Endometrial microvascular endothelial cells (primary cell): ENCODE results near the gene KLHL29. TPM values are rescaled to one million over a fixed set of nuclear protein-coding genes. Genes with fewer than 3 reads are reported as not detected.

Source experiments
- in situ Hi-C: cut with HindIII; loops from 2 replicates; pipeline ENCODE4 v1.10.0; 2017; ENCODE audit warnings: low sequenced_read_pairs, low pct_unique_long_range_greater_than_20kb; ENCODE audit errors: inconsistent ontology term
- total RNA-seq: library from RNA; depleted of rRNA; stranded (reverse); fragments of >200 nt; gene quantifications from one replicate; pipeline ENCODE4 v1.2.3, GENCODE V29; 2015; ENCODE audit errors: inconsistent ontology term

KLHL29 gene
- total RNA-seq, 1 donor from 2014 or later = 4.0 TPM

DNA sequence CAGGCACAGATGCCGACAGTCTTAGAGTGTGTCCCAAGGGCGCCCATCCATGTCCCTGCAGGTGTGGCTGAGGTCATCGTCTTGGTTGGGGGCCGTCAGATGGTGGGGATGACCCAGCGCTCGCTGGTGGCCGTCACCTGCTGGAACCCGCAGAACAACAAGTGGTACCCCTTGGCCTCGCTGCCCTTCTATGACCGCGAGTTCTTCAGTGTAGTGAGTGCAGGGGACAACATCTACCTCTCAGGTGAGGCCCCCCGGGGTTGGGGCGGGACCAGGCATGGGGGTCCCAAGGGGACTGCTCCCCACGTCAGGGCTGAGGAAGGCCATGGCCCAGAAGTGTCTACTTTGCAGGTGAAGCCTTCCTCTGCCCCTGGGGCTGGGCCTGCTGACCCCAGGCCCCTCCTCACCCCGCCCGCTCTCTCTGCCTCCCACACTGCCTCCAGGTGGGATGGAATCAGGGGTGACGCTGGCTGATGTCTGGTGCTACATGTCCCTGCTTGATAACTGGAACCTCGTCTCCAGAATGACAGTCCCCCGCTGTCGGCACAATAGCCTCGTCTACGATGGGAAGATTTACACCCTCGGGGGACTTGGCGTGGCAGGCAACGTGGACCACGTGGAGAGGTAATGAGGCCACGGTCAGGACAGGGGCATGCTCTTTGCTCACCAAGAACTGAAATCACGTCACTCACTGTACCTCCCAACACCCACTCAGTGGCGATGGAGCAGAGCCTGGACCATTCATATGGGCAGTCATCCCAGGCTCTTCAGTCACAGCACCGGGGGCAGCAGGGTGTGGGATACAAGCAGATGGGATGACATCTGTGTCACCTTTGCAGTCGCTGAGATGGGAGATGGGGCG, 311.1 kb downstream of the KLHL29 start:
- in situ Hi-C loops = no loop called here

GRCh38 chr2:23696752-23697045, 311.7 kb downstream of the KLHL29 start:
- in situ Hi-C loops = no loop called here

GRCh38 chr2:23697256-23698075, 312.5 kb downstream of the KLHL29 start:
- in situ Hi-C loops = no loop called here

DNA sequence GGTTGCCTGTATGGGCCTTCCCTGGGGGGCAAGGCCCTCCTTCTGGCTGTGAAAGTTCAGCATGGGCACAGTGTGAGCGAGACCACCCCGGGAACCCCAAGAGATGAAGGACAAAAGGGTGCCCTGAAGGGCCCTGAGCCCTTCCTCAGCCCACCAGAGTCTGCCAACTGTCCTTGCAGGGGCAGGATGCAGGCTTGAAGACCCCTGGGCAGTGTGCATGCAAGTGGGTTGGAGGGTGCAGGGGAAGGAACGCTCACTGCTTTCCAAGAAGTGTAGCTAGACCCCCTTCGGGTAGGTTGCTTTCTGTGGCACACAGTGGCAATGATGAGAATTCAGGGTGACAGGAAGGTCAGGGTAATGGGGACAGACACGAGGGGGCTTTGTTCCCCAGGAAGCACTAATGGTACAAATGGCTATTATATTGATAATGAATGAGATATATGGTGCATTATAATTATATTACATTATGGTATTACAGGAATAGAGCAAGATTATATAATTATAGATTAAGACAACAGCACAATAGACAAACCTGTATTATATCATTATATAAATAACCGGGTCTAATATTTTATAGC, 313.2 kb downstream of the KLHL29 start:
- in situ Hi-C loops = no loop called here

DNA sequence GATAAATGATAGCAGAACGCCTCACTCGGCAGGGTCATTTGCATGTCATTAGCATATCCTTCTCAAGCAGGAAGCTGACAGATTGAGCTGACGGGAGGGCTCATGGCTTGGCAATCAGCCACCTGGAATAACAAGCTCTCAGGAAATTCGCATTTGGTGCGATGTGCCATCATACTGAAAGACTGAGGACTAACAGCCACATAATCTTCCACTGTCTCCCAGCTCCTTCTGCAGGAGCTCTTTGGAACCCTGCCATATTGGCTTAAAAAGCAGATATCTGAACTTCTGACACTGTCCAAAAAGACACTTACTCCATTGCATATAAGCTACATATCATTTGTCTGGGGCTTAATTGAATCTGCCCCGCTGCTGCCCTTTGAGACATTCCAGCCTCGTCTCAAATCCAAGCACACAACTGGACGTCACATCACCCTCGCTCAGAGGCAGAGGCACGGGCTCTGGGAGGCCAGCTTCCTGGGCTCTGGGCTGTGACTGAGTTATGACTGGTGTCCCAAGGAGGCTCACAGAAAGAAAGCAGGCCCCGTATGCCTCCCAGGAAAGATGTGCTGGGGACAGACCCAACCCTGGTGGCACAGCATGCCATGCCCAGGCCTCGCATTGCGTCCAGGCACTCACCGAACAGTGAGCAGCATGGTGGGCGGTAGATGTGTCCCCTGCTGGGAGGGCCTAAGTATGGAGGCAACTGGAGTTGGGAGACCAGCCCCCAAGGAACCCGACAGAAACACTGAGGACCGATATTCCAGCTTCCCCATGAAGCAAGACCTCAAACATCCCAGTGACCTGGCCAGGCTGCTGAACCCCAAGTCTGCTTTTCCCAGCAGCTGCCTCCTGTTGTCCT, 314.0 kb downstream of the KLHL29 start:
- in situ Hi-C loops = no loop called here

- in situ Hi-C loops = no loop called here
Observed at GRCh38 chr2:23699580-23699925, 314.6 kb downstream of the KLHL29 start.

- in situ Hi-C loops = no loop called here
Observed at GRCh38 chr2:23700627-23701026, 315.6 kb downstream of the KLHL29 start.

DNA sequence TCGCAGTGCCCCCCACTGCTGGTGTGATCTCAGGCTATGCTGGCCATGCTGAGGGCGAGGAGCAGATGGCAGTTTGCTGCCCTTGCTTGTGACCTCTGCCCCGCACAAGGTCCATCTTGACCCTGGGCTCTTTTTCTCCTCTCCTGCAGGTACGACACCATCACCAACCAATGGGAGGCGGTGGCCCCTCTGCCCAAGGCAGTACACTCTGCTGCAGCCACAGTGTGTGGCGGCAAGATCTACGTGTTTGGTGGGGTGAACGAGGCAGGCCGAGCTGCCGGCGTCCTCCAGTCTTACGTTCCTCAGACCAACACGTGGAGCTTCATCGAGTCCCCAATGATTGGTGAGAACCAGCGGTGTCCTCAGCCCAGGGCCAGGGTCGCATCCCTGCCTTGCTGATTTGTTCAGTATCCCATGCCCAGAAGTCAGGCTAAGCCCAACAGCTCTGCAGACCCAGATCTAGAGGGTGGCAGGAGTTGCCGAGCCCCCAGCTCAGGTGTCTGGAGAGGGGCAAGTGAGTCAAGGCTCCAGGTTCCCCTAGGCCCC, 318.1 kb downstream of the KLHL29 start:
- in situ Hi-C loops = no loop called here

GRCh38 chr2:23703583-23704385, 318.8 kb downstream of the KLHL29 start:
- in situ Hi-C loops = no loop called here

DNA sequence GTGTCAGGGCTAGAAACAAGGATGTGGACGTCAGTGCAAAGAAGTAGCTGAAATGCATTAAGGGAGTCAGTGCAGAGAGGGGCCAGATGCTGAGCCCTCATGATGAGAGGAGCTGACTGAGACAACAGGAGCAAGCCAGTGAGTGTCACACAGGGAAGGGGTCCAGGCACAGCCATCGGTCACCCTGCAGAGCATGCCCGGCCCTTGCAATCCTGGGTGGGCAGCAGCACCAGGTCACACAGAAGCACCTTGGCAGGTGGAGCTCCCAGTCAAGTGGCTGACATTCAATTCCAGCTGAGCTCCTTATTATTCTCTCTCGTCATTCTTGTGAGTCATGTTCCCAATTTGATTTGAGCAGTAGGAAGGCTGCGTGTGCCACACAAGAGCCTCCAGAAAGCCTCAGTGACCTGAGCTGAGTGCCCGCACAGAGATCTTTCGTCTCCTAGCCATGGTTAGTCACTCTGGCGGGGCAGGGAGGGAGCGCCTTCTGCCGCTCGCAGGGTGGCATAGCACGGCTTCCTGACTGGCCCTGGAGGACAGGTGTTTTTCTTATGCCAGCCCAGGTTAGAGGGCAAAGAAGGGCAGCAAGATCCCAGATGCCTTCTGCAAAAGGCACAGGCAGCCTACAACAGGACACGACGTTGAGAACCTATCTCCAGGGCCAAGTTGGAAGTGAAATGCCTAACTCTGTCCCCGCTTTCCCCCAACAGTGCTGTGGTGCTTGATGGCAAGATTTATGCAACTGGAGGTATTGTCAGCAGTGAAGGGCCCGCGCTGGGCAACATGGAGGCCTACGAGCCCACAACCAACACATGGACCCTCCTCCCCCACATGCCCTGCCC, 321.0 kb downstream of the KLHL29 start:
- in situ Hi-C loops = no loop called here

DNA sequence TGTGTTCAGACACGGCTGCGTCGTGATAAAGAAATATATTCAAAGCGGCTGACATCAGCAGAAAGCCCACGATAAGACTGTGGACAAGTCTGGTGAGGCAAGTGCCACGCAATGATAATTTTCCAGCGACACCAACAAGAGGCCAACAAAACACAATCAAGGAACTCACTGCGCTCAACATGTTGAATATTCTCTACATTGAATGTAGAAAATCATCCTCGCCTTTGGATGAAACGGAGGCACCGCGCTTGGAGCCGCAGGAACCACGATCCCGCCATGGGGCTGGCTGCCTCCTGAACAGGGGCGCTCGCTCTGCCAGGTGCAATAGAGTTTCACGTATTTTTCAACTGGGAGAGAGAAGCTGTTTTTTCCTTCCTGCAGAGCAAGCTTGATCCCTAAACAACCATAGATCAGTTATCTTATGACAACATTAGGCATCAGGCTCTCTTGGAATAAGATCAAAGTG, 321.7 kb downstream of the KLHL29 start:
- in situ Hi-C loops = no loop called here

- in situ Hi-C loops = no loop called here
Observed at GRCh38 chr2:23707096-23707495, 322.1 kb downstream of the KLHL29 start.

GRCh38 chr2:23708771-23709170, 323.8 kb downstream of the KLHL29 start:
- in situ Hi-C loops = no loop called here

- in situ Hi-C loops = no loop called here
Observed at GRCh38 chr2:23709311-23709710, 324.3 kb downstream of the KLHL29 start.

- in situ Hi-C loops = no loop called here
Observed at GRCh38 chr2:23711979-23712755, 327.2 kb downstream of the KLHL29 start.

DNA sequence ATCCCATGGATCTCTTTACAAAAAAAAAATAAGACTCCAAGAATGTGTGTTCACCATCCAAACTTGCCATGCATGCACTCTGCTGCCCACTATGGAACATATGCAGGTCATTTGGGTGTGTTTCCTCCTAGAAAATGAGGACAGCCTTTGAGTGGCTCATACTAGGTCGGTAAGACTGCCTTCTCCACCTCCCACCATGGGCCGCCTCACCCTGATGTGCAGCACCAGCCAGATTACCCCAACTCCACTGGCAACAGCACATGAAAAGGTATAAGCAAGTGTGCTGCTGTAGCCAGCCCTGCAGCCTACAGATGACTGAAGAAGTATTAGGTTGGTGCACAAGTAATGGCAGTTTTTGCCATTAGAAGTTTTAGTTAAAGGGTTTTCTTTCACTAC, 327.8 kb downstream of the KLHL29 start:
- in situ Hi-C loops = no loop called here
